ENCODE data around the gene NLGN4X. TPM values are rescaled to one million over a fixed set of nuclear protein-coding genes. Genes with fewer than 3 reads are reported as not detected.

Gene NLGN4X
- total RNA-seq, 1 experiment from 2014 or later, result not detected

DNA sequence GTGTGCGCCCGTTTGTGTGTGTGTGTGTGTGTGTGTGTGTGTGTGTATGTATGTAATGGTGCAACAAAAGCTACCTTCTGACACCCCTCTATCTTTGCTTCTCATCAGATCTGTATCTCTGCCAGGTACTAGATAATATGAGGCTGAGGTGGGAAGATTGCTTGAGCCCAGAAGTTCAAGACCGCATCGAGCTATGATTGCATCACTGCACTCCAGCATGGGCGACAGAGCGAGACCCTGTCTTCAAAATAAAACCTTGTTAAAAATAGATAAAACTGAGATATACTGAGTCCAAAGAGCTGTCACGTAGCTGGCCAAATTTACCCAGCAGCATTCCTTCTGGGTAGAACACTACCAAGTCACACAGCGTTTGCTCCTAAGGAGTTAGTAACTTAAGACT is 18.4 kb downstream of the NLGN4X start:
- no peaks in the 10 kb centered on the region for H3K4me1 ChIP-seq (ENCODE audit: control insufficient read depth, insufficient read depth, low read length)
- POLR2A ChIA-PET, result no interaction called here
- H3K36me3 ChIP-seq (ENCODE audit: control insufficient read depth, insufficient read depth, low read length), result no peaks in the 10 kb centered on the region
- no peak for DNase-seq (ENCODE audit: low read depth, low spot score)
- in situ Hi-C loops (cut with HindIII; ENCODE audit: low pct_unique_long_range_greater_than_20kb, low sequenced_read_pairs), result no loop called here
- BruUV-seq (replicated peaks), result no TSS peak
- H3K9me3 ChIP-seq (ENCODE audit: control insufficient read depth, insufficient read depth, low read depth, low read length), result no peaks in the 10 kb centered on the region
- no peak overlapping the region for H3K27ac ChIP-seq (ENCODE audit: low read length)
- H3K27me3 ChIP-seq (ENCODE audit: control insufficient read depth, insufficient read depth, low read length), result no peaks in the 10 kb centered on the region
- ATAC-seq, result no peak
- H3K4me3 ChIP-seq (ENCODE audit: low read depth in 2 of 2, low read length in 2 of 2), result no peak overlapping the region
- no peak for TF ChIP-seq POLR2AphosphoS5 (IDR thresholded peaks at IDR 0.05; ENCODE audit: low read depth, low read length)
- no peak for TF ChIP-seq TCF7L2 (IDR thresholded peaks at IDR 0.05; ENCODE audit: low read depth, low read length)
- TF ChIP-seq, protein P1, sequence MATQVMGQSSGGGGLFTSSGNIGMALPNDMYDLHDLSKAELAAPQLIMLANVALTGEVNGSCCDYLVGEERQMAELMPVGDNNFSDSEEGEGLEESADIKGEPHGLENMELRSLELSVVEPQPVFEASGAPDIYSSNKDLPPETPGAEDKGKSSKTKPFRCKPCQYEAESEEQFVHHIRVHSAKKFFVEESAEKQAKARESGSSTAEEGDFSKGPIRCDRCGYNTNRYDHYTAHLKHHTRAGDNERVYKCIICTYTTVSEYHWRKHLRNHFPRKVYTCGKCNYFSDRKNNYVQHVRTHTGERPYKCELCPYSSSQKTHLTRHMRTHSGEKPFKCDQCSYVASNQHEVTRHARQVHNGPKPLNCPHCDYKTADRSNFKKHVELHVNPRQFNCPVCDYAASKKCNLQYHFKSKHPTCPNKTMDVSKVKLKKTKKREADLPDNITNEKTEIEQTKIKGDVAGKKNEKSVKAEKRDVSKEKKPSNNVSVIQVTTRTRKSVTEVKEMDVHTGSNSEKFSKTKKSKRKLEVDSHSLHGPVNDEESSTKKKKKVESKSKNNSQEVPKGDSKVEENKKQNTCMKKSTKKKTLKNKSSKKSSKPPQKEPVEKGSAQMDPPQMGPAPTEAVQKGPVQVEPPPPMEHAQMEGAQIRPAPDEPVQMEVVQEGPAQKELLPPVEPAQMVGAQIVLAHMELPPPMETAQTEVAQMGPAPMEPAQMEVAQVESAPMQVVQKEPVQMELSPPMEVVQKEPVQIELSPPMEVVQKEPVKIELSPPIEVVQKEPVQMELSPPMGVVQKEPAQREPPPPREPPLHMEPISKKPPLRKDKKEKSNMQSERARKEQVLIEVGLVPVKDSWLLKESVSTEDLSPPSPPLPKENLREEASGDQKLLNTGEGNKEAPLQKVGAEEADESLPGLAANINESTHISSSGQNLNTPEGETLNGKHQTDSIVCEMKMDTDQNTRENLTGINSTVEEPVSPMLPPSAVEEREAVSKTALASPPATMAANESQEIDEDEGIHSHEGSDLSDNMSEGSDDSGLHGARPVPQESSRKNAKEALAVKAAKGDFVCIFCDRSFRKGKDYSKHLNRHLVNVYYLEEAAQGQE (IDR thresholded peaks at IDR 0.05; ENCODE audit: insufficient read depth in 1 of 2, low read depth in 2 of 2, low read length in 1 of 2), result no peak
- CTCF ChIA-PET, result no interaction called here
- intact Hi-C loops (cut with micrococcal nuclease; ENCODE audit: unreplicated experiment), result no loop called here

DNA sequence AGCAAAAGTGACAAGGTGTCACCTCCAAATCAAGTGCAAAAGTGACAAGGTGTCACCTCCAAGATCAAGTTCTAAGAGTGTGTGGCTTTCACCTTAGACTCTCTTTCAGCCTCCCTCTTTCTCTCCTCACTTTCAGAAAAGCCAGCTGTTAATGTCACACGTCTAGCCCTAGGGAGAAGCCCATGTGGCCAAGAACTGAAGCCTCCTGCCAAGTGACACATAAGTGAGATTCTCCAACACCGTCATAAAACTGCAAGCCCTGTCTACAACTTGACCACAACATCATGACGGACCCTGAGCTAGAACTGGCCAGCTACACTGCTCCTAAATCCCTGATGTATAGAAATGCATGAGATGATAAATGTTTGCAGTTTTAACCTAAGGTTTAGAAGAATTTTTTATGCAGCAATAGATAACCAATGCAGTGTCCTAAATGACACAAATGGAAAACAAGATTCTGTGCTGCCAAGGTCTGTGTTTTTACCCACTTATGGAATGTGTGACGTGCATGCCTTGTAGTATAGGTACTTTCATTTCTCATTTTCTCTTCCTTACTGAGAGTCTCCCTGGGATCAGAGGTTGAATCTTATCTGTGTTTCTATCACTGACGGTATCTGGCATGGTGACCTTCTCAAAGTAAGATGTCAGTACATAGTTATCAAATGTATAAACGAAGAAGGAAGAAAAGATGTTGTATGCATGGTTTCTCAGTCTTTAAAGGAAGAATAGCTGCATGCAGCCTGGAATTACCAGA is 25.0 kb downstream of the NLGN4X start:
- ATAC-seq (no peak), DNase-seq (ENCODE audit: low read depth, low spot score) (no peak)
- Histone ChIP-seq H3K36me3 (ENCODE audit: control insufficient read depth, insufficient read depth, low read length) (no peaks in the 10 kb centered on the region), H3K27me3 (ENCODE audit: control insufficient read depth, insufficient read depth, low read length) (no peaks in the 10 kb centered on the region), H3K27ac (ENCODE audit: low read length) (no peak overlapping the region), H3K4me1 (ENCODE audit: control insufficient read depth, insufficient read depth, low read length) (no peaks in the 10 kb centered on the region), H3K9me3 (ENCODE audit: control insufficient read depth, insufficient read depth, low read depth, low read length) (no peaks in the 10 kb centered on the region), H3K4me3 (ENCODE audit: low read depth in 2 of 2, low read length in 2 of 2) (no peak overlapping the region)
- intact Hi-C loops (cut with micrococcal nuclease; ENCODE audit: unreplicated experiment) (no loop called here), in situ Hi-C loops (cut with HindIII; ENCODE audit: low pct_unique_long_range_greater_than_20kb, low sequenced_read_pairs) (no loop called here)
- ChIA-PET POLR2A (no interaction called here), CTCF (no interaction called here)
- BruUV-seq (replicated peaks), result no TSS peak
- TF ChIP-seq POLR2AphosphoS5 (IDR thresholded peaks at IDR 0.05; ENCODE audit: low read depth, low read length) (no peak), SIN3A (IDR thresholded peaks at IDR 0.05; ENCODE audit: borderline replicate concordance, insufficient read depth, low read depth, low read length) (no peak), TCF7L2 (IDR thresholded peaks at IDR 0.05; ENCODE audit: low read depth, low read length) (no peak)
- TF ChIP-seq, protein P2, sequence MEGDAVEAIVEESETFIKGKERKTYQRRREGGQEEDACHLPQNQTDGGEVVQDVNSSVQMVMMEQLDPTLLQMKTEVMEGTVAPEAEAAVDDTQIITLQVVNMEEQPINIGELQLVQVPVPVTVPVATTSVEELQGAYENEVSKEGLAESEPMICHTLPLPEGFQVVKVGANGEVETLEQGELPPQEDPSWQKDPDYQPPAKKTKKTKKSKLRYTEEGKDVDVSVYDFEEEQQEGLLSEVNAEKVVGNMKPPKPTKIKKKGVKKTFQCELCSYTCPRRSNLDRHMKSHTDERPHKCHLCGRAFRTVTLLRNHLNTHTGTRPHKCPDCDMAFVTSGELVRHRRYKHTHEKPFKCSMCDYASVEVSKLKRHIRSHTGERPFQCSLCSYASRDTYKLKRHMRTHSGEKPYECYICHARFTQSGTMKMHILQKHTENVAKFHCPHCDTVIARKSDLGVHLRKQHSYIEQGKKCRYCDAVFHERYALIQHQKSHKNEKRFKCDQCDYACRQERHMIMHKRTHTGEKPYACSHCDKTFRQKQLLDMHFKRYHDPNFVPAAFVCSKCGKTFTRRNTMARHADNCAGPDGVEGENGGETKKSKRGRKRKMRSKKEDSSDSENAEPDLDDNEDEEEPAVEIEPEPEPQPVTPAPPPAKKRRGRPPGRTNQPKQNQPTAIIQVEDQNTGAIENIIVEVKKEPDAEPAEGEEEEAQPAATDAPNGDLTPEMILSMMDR (IDR thresholded peaks at IDR 0.05), result no peak
- TF ChIP-seq, protein P1 (IDR thresholded peaks at IDR 0.05; ENCODE audit: insufficient read depth in 1 of 2, low read depth in 2 of 2, low read length in 1 of 2), result no peak
